Natural killer cell (primary cell): Measurements from ENCODE around the gene PRCD. TPM values are rescaled to one million over a fixed set of nuclear protein-coding genes. Genes with fewer than 3 reads are reported as not detected.
A peak's percentile ranks its signal among the peaks of the same experiment; 100 is the strongest.

Experiments
- ATAC-seq, 3 donors: fragments of 150-1000 bp in 2 of 3; fragments of 200-7000 bp in 1 of 3; cut with Tn5 transposase; 1 replicate in 1 of 3; 2 replicates in 2 of 3; pipeline ENCODE4 v1.10.0; 2021; ENCODE audit warnings: mild to moderate bottlenecking in 2 of 3, moderate library complexity in 2 of 3
- DNase-seq, 2 donors: peaks; one replicate each; pipeline versions ENCODE4 v3.0.0 to v3.0.0-alpha.2; 2013 to 2021; ENCODE audit warnings: mixed read lengths in 1 of 2
- H3K27ac ChIP-seq: one replicate; pipeline ENCODE4 v1.5.1; 2013; ENCODE audit warnings: mild to moderate bottlenecking, low read length
- H3K27me3 ChIP-seq: one replicate; pipeline ENCODE4 v1.6.1; 2013; ENCODE audit warnings: low read length; ENCODE audit not compliant: control insufficient read depth, insufficient read depth
- H3K36me3 ChIP-seq: one replicate; pipeline ENCODE4 v1.6.1; 2013; ENCODE audit warnings: low read length; ENCODE audit not compliant: control insufficient read depth, insufficient read depth
- H3K4me1 ChIP-seq: one replicate; pipeline ENCODE4 v1.6.1; 2013; ENCODE audit warnings: low read length; ENCODE audit not compliant: control insufficient read depth, insufficient read depth
- H3K4me3 ChIP-seq: one replicate; pipeline ENCODE4 v1.5.1; 2013; ENCODE audit warnings: low read length
- H3K9me3 ChIP-seq: one replicate; pipeline ENCODE4 v1.6.1; 2013; ENCODE audit warnings: low read length; ENCODE audit not compliant: control insufficient read depth, insufficient read depth
- H3K27ac Mint-ChIP-seq, 2 donors: one replicate each; pipeline ENCODE4 v1.8.0; 2022; ENCODE audit warnings: mild to moderate bottlenecking in 2 of 2, mixed read lengths in 2 of 2, moderate library complexity in 1 of 2
- H3K27me3 Mint-ChIP-seq, 2 donors: one replicate each; pipeline ENCODE4 v1.8.0; 2022; ENCODE audit warnings: low read depth in 2 of 2, mixed read lengths in 2 of 2
- H3K36me3 Mint-ChIP-seq: one replicate; pipeline ENCODE4 v1.8.0; 2022; ENCODE audit warnings: mixed read lengths
- H3K4me1 Mint-ChIP-seq, 2 donors: one replicate each; pipeline ENCODE4 v1.8.0; 2022; ENCODE audit warnings: mixed read lengths in 2 of 2
- H3K4me3 Mint-ChIP-seq: one replicate; pipeline ENCODE4 v1.8.0; 2022; ENCODE audit warnings: mild to moderate bottlenecking, moderate library complexity, mixed read lengths
- H3K9me3 Mint-ChIP-seq, 2 donors: one replicate each; pipeline ENCODE4 v1.8.0; 2022; ENCODE audit warnings: mixed read lengths in 2 of 2
- WGBS: methylation state at CpG from one replicate; pipeline ENCODE4 v1.1.7; 2013; ENCODE audit warnings: missing lambda C conversion rate; ENCODE audit not compliant: insufficient coverage; 5-methylcytosine and 5-hydroxymethylcytosine counted together
- intact Hi-C: fragments of 100-400 bp; cut with micrococcal nuclease; formaldehyde crosslinking; loops from one replicate; pipeline ENCODE4 v1.14.2; 2022
- total RNA-seq, 4 donors: library from RNA; stranded (reverse); fragments of 120-200 nt in 1 of 4; gene quantifications; one replicate each; pipeline versions ENCODE4 v1.2.3 to v1.2.4, GENCODE V29; 2013 to 2022
- TF ChIP-seq, protein P1 (sequence below): fragments of 200-600 bp; IDR thresholded peaks from one replicate; pipeline ENCODE4 v1.8.0; 2022; ENCODE audit warnings: antibody characterized with exemption

PRCD gene
- total RNA-seq, 3 donors from 2014 or later (not counting 1 experiment from before 2014, with no cell fraction given): 0.77 to 1.1 (median 0.82) TPM

DNA sequence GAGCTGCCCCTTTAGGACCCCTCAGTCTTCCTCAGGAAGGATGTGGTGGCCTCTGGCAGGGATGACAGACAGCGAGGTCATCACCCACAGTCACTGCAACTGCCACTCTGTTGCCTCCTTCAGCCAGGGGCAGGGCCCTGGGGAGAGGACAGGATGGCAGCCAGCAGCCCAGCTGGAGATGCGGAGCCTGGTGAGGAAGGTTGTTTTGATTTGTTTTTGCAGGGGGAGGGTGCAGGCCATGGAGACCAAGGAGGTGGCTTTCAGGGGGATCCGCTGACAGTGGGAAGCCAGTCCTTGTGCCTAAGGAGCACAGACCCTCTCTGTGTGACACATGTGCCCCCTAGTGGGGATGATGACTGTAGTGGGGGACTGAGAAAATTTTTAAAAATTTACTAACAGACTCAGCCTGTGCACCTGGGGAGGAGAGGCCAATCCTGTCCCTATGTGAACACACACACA is 7.4 kb downstream of the PRCD start:
- Mint-ChIP-seq H3K36me3 (no peaks in the 10 kb centered on the region), H3K27ac (no peak overlapping the region), H3K27me3 (peaks cover 0 to 3% of the 10 kb centered on the region in 2 donors), H3K4me1 (peaks cover 0 to 21% of the 10 kb centered on the region in 2 donors), H3K9me3 (no peaks in the 10 kb centered on the region), H3K4me3 (no peak overlapping the region)
- ATAC-seq (peak; percentile 66 to 92 (median 81)), DNase-seq (peak; percentile 36 to 82)
- Histone ChIP-seq H3K27ac (no peak overlapping the region), H3K36me3 (no peaks in the 10 kb centered on the region), H3K4me3 (no peak overlapping the region), H3K4me1 (peaks cover 43% of the 10 kb centered on the region), H3K27me3 (no peaks in the 10 kb centered on the region), H3K9me3 (no peaks in the 10 kb centered on the region)
- WGBS: 13% methylated on average over 3 of the region's 3 CpGs
- intact Hi-C loops: loop anchor here (1.0 to 5.0 kb wide), 2 partner anchors 24 to 80 kb away; partner anchors contain the start of gene AANAT
- TF ChIP-seq, protein P1, sequence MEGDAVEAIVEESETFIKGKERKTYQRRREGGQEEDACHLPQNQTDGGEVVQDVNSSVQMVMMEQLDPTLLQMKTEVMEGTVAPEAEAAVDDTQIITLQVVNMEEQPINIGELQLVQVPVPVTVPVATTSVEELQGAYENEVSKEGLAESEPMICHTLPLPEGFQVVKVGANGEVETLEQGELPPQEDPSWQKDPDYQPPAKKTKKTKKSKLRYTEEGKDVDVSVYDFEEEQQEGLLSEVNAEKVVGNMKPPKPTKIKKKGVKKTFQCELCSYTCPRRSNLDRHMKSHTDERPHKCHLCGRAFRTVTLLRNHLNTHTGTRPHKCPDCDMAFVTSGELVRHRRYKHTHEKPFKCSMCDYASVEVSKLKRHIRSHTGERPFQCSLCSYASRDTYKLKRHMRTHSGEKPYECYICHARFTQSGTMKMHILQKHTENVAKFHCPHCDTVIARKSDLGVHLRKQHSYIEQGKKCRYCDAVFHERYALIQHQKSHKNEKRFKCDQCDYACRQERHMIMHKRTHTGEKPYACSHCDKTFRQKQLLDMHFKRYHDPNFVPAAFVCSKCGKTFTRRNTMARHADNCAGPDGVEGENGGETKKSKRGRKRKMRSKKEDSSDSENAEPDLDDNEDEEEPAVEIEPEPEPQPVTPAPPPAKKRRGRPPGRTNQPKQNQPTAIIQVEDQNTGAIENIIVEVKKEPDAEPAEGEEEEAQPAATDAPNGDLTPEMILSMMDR: peak; percentile 60

DNA sequence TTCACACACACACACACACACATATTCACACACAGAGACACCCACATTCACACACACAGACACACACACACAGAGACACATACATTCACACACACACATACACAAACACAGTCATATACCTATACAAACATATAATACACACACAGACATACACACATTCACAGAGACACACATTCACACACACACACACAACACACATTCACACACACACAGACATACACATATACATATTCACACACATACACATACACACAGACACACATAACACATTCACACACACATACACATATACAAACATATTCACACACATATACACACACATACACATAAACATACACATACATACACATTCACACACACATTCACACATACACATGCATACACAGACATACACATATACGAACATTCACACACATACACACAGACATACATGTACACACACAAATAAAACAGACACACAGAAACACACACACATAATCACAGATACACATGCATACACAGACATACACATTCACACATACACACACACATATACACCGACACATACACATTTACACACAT is 7.9 kb downstream of the PRCD start:
- DNase-seq (no peak), ATAC-seq (peak in 1 of 3 donors; percentile 12)
- Histone ChIP-seq H3K4me1 (peaks cover 41% of the 10 kb centered on the region), H3K4me3 (no peak overlapping the region), H3K9me3 (no peaks in the 10 kb centered on the region), H3K27me3 (no peaks in the 10 kb centered on the region), H3K36me3 (no peaks in the 10 kb centered on the region), H3K27ac (no peak overlapping the region)
- H3K4me3 Mint-ChIP-seq: no peak overlapping the region
- H3K27me3 Mint-ChIP-seq: peaks cover 0 to 3% of the 10 kb centered on the region in 2 donors
- intact Hi-C loops: loop anchor here (1.0 to 5.0 kb wide), 2 partner anchors 24 to 80 kb away; partner anchors contain the start of gene AANAT
- WGBS: 85% methylated on average over 2 of the region's 2 CpGs
- peaks cover 0 to 18% of the 10 kb centered on the region in 2 donors for H3K4me1 Mint-ChIP-seq
- no peak overlapping the region for H3K27ac Mint-ChIP-seq
- TF ChIP-seq, protein P1: no peak
- H3K9me3 Mint-ChIP-seq: no peaks in the 10 kb centered on the region
- no peaks in the 10 kb centered on the region for H3K36me3 Mint-ChIP-seq

DNA sequence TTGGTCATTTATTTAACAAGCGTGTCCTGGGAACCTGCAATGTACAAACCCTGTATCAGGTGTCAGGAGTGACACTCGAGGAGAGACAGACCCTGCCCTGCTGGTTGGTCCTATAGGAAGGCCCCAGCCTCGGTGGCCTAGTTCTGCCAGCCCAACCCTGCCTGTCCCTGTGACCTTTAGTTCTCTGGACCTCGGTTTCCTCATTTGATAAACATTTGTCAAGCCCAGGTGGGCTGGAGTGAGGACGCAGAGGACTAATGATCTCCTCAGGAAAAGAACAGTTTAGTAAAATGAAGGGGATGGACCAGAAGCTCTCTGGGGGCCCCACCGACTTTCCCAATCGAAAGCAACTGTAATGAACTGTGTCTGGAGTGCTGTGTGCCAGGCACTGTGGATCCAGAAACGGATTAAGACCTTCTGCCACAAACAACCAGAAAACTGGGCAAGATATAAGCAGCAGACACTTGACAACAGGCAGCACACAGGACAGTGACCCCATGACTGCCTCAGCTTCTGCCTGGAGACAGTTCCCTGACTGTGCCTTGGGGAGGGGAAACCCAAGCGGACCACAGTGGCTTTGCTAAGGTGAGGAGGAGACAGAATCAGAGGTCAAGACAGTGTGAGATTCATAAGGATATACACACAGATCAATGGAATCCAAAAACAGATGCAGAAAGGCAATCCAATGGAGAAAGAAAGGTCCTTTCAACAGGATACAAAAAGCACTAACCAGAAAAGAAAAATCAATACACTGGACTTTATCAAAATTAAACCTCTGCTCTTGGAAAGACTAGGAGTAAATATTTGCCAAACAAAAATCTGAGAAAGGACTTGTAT is 8.8 kb downstream of the PRCD start:
- WGBS: 70% methylated on average over 9 of the region's 9 CpGs
- no peak overlapping the region for H3K4me3 Mint-ChIP-seq

More for the DNA sequence above, 8.8 kb downstream of the PRCD start:
- peaks cover 0 to 13% of the 10 kb centered on the region in 2 donors for H3K4me1 Mint-ChIP-seq
- no peaks in the 10 kb centered on the region for H3K36me3 Mint-ChIP-seq
- intact Hi-C loops: loop anchor here (5.0 kb wide), 1 partner anchor 81 kb away; the partner anchor contains the start of gene AANAT
- ATAC-seq: no peak
- H3K27ac ChIP-seq: no peak overlapping the region
- no peak overlapping the region for H3K27ac Mint-ChIP-seq
- H3K27me3 ChIP-seq: no peaks in the 10 kb centered on the region
- H3K27me3 Mint-ChIP-seq: peaks cover 0 to 3% of the 10 kb centered on the region in 2 donors
- TF ChIP-seq, protein P1: no peak
- H3K4me3 ChIP-seq: no peak overlapping the region
- H3K4me1 ChIP-seq: peaks cover 33% of the 10 kb centered on the region
- no peak for DNase-seq
- no peaks in the 10 kb centered on the region for H3K9me3 ChIP-seq
- no peaks in the 10 kb centered on the region for H3K9me3 Mint-ChIP-seq
- H3K36me3 ChIP-seq: no peaks in the 10 kb centered on the region
